Fibroblast of lung (primary cell): ENCODE measurements around the gene SLC6A11. TPM values are rescaled to one million over a fixed set of nuclear protein-coding genes. Genes with fewer than 3 reads are reported as not detected.

Experiments used
- DNase-seq, 2 donors: peaks; one replicate each; pipeline versions ENCODE4 v3.0.0 to v3.0.0-alpha.2; 2010; ENCODE audit warnings: low read depth in 2 of 2
- H2AFZ ChIP-seq: 2 replicates; pipeline ENCODE4 v1.5.1; 2012; ENCODE audit warnings: low read length, control low read depth, inconsistent platforms
- H3K27ac ChIP-seq: 2 replicates; pipeline ENCODE4 v1.5.1; 2011; ENCODE audit warnings: low read length, control low read depth; ENCODE audit not compliant: insufficient read depth
- H3K27me3 ChIP-seq: 2 replicates; pipeline ENCODE4 v1.5.1; 2011; ENCODE audit warnings: mild to moderate bottlenecking, low read length; ENCODE audit not compliant: control insufficient read depth, insufficient read depth
- H3K36me3 ChIP-seq: 2 replicates; pipeline ENCODE4 v1.5.1; 2011; ENCODE audit warnings: low read length; ENCODE audit not compliant: control insufficient read depth, insufficient read depth
- H3K4me1 ChIP-seq: 2 replicates; pipeline ENCODE4 v1.5.1; 2011; ENCODE audit warnings: low read length; ENCODE audit not compliant: control insufficient read depth, insufficient read depth; ENCODE audit errors: extremely low read depth
- H3K4me2 ChIP-seq: 2 replicates; pipeline ENCODE4 v1.5.1; 2011; ENCODE audit warnings: low read length, control low read depth; ENCODE audit not compliant: insufficient read depth; ENCODE audit errors: extremely low read depth
- H3K4me3 ChIP-seq, 4 experiments: fragments of 200-600 bp in 1 of 4; sonication (generic) in 1 of 4; replicated peaks in 1 of 4; 2 replicates each; pipeline ENCODE4 v1.5.1; 2011 to 2016; ENCODE audit warnings: low read length in 4 of 4, low read depth in 3 of 4, mild to moderate bottlenecking in 3 of 4, control low read depth in 2 of 4, inconsistent platforms in 1 of 4, mixed read lengths in 1 of 4; ENCODE audit not compliant: insufficient read depth in 1 of 4; ENCODE audit errors: control extremely low read depth in 1 of 4
- H3K79me2 ChIP-seq: 2 replicates; pipeline ENCODE4 v1.5.1; 2012; ENCODE audit warnings: mild to moderate bottlenecking, low read length, inconsistent platforms; ENCODE audit not compliant: control insufficient read depth, insufficient read depth
- H3K9ac ChIP-seq: 2 replicates; pipeline ENCODE4 v1.5.1; 2011; ENCODE audit warnings: mild to moderate bottlenecking, low read length, control low read depth; ENCODE audit not compliant: insufficient read depth
- H3K9me3 ChIP-seq: 2 replicates; pipeline ENCODE4 v1.5.1; 2012; ENCODE audit warnings: low read depth, low read length; ENCODE audit not compliant: control insufficient read depth, insufficient read depth
- H4K20me1 ChIP-seq: 2 replicates; pipeline ENCODE4 v1.5.1; 2011; ENCODE audit warnings: low read length; ENCODE audit not compliant: control insufficient read depth, insufficient read depth; ENCODE audit errors: extremely low read depth
- EZH2 ChIP-seq: IDR thresholded peaks from 2 replicates; pipeline ENCODE4 v1.5.1; 2012; ENCODE audit warnings: low read length, control low read depth, mild to moderate bottlenecking; ENCODE audit errors: missing control alignments
- polyA plus RNA-seq, 2 donors: library from polyadenylated mRNA; depleted of rRNA in 1 of 2; stranded (reverse) in 1 of 2; unstranded in 1 of 2; fragments of >200 nt; gene quantifications; 2 replicates each; pipeline ENCODE4 v1.2.1, GENCODE V29; 2011 to 2012; ENCODE audit warnings: missing spikeins in 1 of 2
- total RNA-seq: library from RNA; depleted of rRNA; stranded (reverse); fragments of >200 nt; gene quantifications from 2 replicates; pipeline ENCODE4 v1.2.1, GENCODE V29; 2014
- TF ChIP-seq, protein P1 (sequence below), 2 donors: IDR thresholded peaks in 1 of 2; conservative IDR thresholded peaks in 1 of 2; 1 replicate in 1 of 2; 2 replicates in 1 of 2; pipeline ENCODE4 v1.5.1; 2011 to 2012; ENCODE audit warnings: low read length in 2 of 2, control low read depth in 1 of 2, inconsistent platforms in 1 of 2, low read depth in 1 of 2, mild to moderate bottlenecking in 1 of 2

SLC6A11 gene
- total and polyA plus RNA-seq, 2 donors (not counting 1 experiment from before 2014, with no cell fraction given): 0.05 TPM; not detected in 1

DNA sequence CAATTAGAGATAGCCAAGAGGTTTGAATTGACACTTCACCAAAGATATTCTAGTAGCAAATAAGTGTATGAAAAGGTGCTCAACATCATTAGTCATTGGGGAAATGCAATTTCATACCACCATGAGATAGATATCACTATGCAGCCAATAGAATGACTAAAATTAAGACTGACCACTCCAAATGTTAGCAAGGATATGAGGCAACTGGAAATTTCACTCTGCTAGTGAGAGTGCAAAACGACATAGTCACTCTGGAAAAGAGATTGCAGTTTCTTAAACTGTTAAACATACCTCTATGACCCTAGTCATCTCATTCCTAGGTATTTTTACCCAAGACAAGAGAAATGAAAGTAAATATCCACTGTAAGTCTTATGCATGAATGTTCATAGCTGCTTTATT, 27.6 kb upstream of the SLC6A11 start:
- DNase-seq: no peak
- no peaks in the 10 kb centered on the region for H3K36me3 ChIP-seq
- H3K27ac ChIP-seq: no peak overlapping the region
- H3K27me3 ChIP-seq: no peaks in the 10 kb centered on the region
- no peak overlapping the region for H2AFZ ChIP-seq
- no peak overlapping the region for H3K4me3 ChIP-seq
- H3K79me2 ChIP-seq: no peaks in the 10 kb centered on the region
- H3K4me1 ChIP-seq: no peaks in the 10 kb centered on the region
- no peaks in the 10 kb centered on the region for H4K20me1 ChIP-seq
- TF ChIP-seq, protein P1, sequence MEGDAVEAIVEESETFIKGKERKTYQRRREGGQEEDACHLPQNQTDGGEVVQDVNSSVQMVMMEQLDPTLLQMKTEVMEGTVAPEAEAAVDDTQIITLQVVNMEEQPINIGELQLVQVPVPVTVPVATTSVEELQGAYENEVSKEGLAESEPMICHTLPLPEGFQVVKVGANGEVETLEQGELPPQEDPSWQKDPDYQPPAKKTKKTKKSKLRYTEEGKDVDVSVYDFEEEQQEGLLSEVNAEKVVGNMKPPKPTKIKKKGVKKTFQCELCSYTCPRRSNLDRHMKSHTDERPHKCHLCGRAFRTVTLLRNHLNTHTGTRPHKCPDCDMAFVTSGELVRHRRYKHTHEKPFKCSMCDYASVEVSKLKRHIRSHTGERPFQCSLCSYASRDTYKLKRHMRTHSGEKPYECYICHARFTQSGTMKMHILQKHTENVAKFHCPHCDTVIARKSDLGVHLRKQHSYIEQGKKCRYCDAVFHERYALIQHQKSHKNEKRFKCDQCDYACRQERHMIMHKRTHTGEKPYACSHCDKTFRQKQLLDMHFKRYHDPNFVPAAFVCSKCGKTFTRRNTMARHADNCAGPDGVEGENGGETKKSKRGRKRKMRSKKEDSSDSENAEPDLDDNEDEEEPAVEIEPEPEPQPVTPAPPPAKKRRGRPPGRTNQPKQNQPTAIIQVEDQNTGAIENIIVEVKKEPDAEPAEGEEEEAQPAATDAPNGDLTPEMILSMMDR (conservative IDR thresholded peaks at IDR 0.05 in 1 of 2, IDR thresholded peaks at IDR 0.05 in 1 of 2; ENCODE audit: low read depth in 1 of 2, low read length in 2 of 2): no peak
- no peak for TF ChIP-seq EZH2
- H3K4me2 ChIP-seq: no peak overlapping the region
- no peaks in the 10 kb centered on the region for H3K9me3 ChIP-seq
- no peak overlapping the region for H3K9ac ChIP-seq

DNA sequence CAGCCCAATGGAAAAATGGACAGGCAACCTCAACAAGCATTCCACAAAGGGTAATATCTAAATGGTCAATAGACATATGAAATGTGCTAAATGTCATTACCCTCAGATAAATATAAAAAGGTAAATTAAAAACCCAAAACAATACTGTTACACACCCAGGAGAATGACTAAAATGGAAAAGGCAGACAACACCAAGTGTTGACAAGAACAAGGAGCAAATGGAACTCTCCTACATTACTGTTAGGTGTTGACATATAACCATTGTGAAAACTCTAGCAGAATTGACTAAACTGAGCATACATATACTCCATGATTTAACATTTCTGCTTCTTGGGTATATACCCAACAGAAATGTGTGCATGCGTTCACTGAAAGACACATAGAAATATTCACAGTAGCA, 25.3 kb upstream of the SLC6A11 start:
- H3K27ac ChIP-seq: no peak overlapping the region
- no peaks in the 10 kb centered on the region for H3K79me2 ChIP-seq
- no peaks in the 10 kb centered on the region for H4K20me1 ChIP-seq
- DNase-seq: no peak
- H3K4me2 ChIP-seq: no peak overlapping the region
- no peak overlapping the region for H2AFZ ChIP-seq
- no peak overlapping the region for H3K9ac ChIP-seq
- no peak overlapping the region for H3K4me3 ChIP-seq
- H3K27me3 ChIP-seq: no peaks in the 10 kb centered on the region
- H3K36me3 ChIP-seq: no peaks in the 10 kb centered on the region
- H3K4me1 ChIP-seq: no peaks in the 10 kb centered on the region
- TF ChIP-seq EZH2: no peak
- TF ChIP-seq, protein P1 (conservative IDR thresholded peaks at IDR 0.05 in 1 of 2, IDR thresholded peaks at IDR 0.05 in 1 of 2; ENCODE audit: low read depth in 1 of 2, low read length in 2 of 2): no peak
- H3K9me3 ChIP-seq: no peaks in the 10 kb centered on the region

DNA sequence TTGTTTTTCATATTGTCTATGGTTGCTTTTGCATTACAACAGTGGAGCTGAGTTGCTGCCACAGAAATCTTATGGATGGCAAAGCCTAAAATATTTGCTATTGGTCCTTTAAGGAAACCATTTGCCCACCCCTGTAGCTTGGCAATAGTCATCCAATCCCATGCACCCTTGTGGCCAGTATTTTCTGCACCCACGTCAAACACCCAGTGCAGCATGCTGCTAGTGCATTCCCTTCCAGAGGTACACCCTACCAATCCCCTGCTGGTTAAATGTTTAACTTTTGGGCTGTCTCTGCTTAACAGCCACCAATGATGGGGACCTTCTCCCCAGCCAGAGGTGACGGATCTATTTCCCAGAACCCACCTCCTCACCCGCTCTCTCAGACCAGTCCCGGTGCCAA, 23.8 kb upstream of the SLC6A11 start:
- H3K36me3 ChIP-seq: no peaks in the 10 kb centered on the region
- no peaks in the 10 kb centered on the region for H3K79me2 ChIP-seq
- TF ChIP-seq, protein P1 (conservative IDR thresholded peaks at IDR 0.05 in 1 of 2, IDR thresholded peaks at IDR 0.05 in 1 of 2; ENCODE audit: low read depth in 1 of 2, low read length in 2 of 2): no peak
- no peak for TF ChIP-seq EZH2
- no peak overlapping the region for H3K9ac ChIP-seq
- H3K4me2 ChIP-seq: no peak overlapping the region
- no peaks in the 10 kb centered on the region for H3K27me3 ChIP-seq
- H3K4me1 ChIP-seq: no peaks in the 10 kb centered on the region
- H2AFZ ChIP-seq: no peak overlapping the region
- no peak overlapping the region for H3K4me3 ChIP-seq
- H3K27ac ChIP-seq: no peak overlapping the region
- no peaks in the 10 kb centered on the region for H3K9me3 ChIP-seq
- DNase-seq: no peak
- H4K20me1 ChIP-seq: no peaks in the 10 kb centered on the region
